ENCODE measurements around the gene ZFAND3. TPM values are rescaled to one million over a fixed set of nuclear protein-coding genes. Genes with fewer than 3 reads are reported as not detected.

The ZFAND3 gene
- total and polyA plus RNA-seq, 8 donors: 65.9 to 125 (median 118) TPM

DNA sequence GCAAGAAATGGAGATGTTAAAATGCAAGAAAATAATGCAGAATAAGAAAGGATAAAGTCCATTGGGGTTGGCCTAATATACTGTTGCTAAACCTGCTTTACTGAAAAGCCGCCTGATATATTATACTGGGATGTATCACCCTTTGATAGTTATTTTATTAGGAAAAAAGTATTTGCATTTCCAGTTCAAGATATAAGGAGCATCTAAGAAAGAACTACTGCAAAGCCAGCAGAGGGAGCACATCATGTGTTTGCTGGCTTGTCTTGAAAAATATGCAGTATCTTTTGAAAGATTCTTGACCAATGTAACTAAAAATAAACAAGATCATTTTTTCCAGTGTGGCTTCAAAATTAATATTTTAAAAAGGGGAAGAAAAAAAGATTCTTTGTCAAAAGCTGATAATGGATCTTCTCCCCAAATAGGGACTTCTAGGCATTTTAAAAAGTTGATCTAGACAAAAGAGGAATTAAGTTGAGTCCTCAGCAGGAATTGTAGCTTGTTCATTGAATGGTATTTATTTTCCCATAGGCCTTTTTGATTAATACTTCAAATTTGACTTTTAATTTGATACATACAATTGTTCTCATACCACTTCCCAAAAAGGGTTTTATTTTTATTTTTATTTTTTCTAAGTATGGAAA lies 214.9 kb downstream of the ZFAND3 start:
- peaks cover 8 to 23% of the 10 kb centered on the region in 2 donors for H3K4me1 ChIP-seq
- ATAC-seq: peak; percentile 53
- TF ChIP-seq, protein P1, sequence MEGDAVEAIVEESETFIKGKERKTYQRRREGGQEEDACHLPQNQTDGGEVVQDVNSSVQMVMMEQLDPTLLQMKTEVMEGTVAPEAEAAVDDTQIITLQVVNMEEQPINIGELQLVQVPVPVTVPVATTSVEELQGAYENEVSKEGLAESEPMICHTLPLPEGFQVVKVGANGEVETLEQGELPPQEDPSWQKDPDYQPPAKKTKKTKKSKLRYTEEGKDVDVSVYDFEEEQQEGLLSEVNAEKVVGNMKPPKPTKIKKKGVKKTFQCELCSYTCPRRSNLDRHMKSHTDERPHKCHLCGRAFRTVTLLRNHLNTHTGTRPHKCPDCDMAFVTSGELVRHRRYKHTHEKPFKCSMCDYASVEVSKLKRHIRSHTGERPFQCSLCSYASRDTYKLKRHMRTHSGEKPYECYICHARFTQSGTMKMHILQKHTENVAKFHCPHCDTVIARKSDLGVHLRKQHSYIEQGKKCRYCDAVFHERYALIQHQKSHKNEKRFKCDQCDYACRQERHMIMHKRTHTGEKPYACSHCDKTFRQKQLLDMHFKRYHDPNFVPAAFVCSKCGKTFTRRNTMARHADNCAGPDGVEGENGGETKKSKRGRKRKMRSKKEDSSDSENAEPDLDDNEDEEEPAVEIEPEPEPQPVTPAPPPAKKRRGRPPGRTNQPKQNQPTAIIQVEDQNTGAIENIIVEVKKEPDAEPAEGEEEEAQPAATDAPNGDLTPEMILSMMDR (IDR thresholded peaks at IDR 0.05): peak in 1 of 2 donors; percentile 51
- H3K27ac ChIP-seq: no peak overlapping the region
- no peaks in the 10 kb centered on the region for H3K9me3 ChIP-seq
- no peaks in the 10 kb centered on the region for H3K36me3 ChIP-seq
- intact Hi-C loops (cut with DNase I): no loop called here
- no peak overlapping the region for H3K4me3 ChIP-seq
- H3K27me3 ChIP-seq: no peaks in the 10 kb centered on the region
- peak in 2 of 4 donors; percentile 33 to 44 for DNase-seq

DNA sequence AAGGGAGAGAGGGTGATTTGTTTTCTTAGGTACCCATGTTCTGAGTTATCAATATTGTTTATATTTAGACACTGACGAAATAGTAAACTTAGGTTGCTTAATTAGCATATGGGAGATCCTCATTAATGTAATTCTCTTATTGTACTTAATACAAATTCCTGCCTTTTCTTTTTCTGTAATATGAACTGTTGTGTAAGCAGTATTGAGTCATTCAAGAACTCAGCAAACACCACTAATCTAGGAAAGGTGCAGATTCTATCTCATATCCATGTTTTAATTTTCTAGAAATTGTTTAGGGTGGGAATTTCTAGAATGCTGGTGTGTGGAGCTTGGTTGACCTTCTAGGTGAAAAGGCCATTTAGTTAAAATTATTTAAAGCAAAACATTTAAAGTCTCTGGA lies 216.0 kb downstream of the ZFAND3 start:
- ATAC-seq (no peak), DNase-seq (no peak)
- Histone ChIP-seq H3K36me3 (no peaks in the 10 kb centered on the region), H3K27me3 (no peaks in the 10 kb centered on the region), H3K9me3 (no peaks in the 10 kb centered on the region), H3K4me1 (peaks cover 12 to 34% of the 10 kb centered on the region in 2 donors), H3K27ac (no peak overlapping the region), H3K4me3 (no peak overlapping the region)
- intact Hi-C loops (cut with DNase I): no loop called here
- TF ChIP-seq, protein P1 (IDR thresholded peaks at IDR 0.05): no peak

DNA sequence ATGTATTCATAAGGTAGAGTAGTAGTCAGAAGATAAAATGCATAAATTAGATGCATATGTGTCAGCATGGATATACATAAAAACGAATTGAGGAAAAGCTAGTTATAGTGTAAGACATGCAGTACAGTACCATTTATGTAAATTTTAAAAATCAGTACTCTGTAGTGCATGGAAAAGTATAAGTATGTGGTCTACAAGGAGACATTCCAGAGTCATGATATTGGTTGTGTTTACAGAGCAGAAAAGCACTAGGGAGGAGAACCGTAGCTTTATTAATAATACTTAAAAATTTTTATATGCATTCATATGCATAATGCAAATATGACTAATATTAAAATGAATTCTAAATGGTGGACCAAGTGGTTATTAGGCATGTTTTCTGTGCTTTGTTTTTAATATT lies 220.0 kb downstream of the ZFAND3 start:
- DNase-seq: no peak
- TF ChIP-seq, protein P1 (IDR thresholded peaks at IDR 0.05): no peak
- Histone ChIP-seq H3K36me3 (no peaks in the 10 kb centered on the region), H3K4me1 (peaks cover 11 to 51% of the 10 kb centered on the region in 2 donors), H3K27me3 (no peaks in the 10 kb centered on the region), H3K27ac (no peak overlapping the region), H3K9me3 (no peaks in the 10 kb centered on the region), H3K4me3 (no peak overlapping the region)
- ATAC-seq: peak; percentile 70
- intact Hi-C loops (cut with DNase I): no loop called here

DNA sequence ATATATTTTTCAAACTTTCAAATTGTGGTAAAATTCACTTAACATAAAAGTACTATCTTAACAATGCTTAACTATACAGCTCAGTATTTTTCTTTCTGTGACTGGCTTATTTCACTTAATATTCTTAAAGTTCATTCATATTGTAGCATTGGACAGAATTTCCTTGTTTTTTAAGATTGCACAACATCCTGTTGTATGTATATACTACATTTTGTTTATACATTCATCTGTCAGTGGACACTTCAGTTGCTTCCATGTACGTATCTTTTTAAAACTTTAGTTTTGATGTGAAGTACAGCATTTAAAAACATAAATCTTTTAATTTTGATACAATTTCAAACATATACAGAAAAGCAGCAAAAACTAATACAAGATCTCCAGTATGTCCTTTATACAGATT lies 220.7 kb downstream of the ZFAND3 start:
- intact Hi-C loops (cut with DNase I): no loop called here
- ATAC-seq: no peak
- peak in 2 of 4 donors; percentile 34 to 37 for DNase-seq
- TF ChIP-seq, protein P1 (IDR thresholded peaks at IDR 0.05): no peak
- no peak overlapping the region for H3K27ac ChIP-seq
- H3K9me3 ChIP-seq: no peaks in the 10 kb centered on the region
- no peak overlapping the region for H3K4me3 ChIP-seq
- no peaks in the 10 kb centered on the region for H3K27me3 ChIP-seq
- H3K4me1 ChIP-seq: peaks cover 6 to 43% of the 10 kb centered on the region in 2 donors
- no peaks in the 10 kb centered on the region for H3K36me3 ChIP-seq

DNA sequence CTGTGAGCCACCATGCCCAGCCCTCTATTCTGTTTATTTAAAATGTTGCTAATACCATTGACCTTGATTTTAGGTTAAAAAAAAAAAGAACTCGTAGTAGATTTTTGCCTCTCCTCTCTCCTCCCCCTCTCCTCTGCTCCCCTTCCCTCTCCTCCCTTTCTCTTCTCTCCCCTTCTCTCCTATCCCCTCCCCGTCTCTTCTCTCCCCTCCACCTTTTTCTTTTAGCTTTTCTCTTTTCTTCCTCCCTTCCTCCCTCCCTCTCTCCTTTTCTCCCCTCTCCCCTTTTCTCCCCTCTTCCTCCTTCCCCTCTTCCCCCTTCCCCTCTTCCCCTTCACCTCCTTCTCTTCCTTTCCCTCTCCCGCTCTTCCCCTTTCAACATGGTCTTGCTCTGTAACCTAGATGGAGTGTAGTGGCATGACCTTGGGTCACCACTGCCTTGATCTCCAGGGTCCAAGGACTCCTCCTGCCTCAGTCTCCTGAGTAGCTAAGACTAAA lies 223.8 kb downstream of the ZFAND3 start:
- TF ChIP-seq, protein P1 (IDR thresholded peaks at IDR 0.05): no peak
- no peak for ATAC-seq
- H3K4me1 ChIP-seq: peaks cover 6 to 38% of the 10 kb centered on the region in 2 donors
- no peaks in the 10 kb centered on the region for H3K36me3 ChIP-seq
- H3K4me3 ChIP-seq: no peak overlapping the region
- DNase-seq: no peak
- no peaks in the 10 kb centered on the region for H3K9me3 ChIP-seq
- H3K27me3 ChIP-seq: no peaks in the 10 kb centered on the region
- intact Hi-C loops (cut with DNase I): no loop called here
- no peak overlapping the region for H3K27ac ChIP-seq
